ENCODE results near the gene IL2RG. TPM values are rescaled to one million over a fixed set of nuclear protein-coding genes. Genes with fewer than 3 reads are reported as not detected.

The IL2RG gene
- total RNA-seq, 1 donor from 2014 or later = 375 TPM

Other genes starting within 250 kb of the IL2RG start
- gene TEX11, start 202.9 kb downstream of the IL2RG start, total RNA-seq = 0.12 TPM in 1 of 2 replicates, not detected in the other
- gene SLC7A3, start 180.5 kb downstream of the IL2RG start, total RNA-seq = not detected in 2 replicates
- 47.9 and 51.9 TPM in 2 replicates for gene SNX12, start 43.2 kb downstream of the IL2RG start, total RNA-seq
- 10.7 and 11.9 TPM in 2 replicates for gene FOXO4, start 15.7 kb downstream of the IL2RG start, total RNA-seq
- 17.1 and 21.2 TPM in 2 replicates for gene CXorf65, start 4.8 kb downstream of the IL2RG start, total RNA-seq
- 59.9 and 65.4 TPM in 2 replicates for gene MED12, start 7.0 kb upstream of the IL2RG start, total RNA-seq
- gene NLGN3, start 33.3 kb upstream of the IL2RG start, total RNA-seq = 1.1 and 1.6 TPM in 2 replicates
- not detected in 2 replicates for gene GJB1, start 111.6 kb upstream of the IL2RG start, total RNA-seq
- 12.6 and 13.2 TPM in 2 replicates for gene ZMYM3, start 142.6 kb upstream of the IL2RG start, total RNA-seq
- 512 and 546 TPM in 2 replicates for gene NONO, start 172.1 kb upstream of the IL2RG start, total RNA-seq
- 4.9 and 7.0 TPM in 2 replicates for gene ITGB1BP2, start 190.2 kb upstream of the IL2RG start, total RNA-seq

All from activated T-helper 1 cell treated with anti-CD3 and anti-CD28 coated beads, Interleukin-12 subunit alpha, Interleukin-12 subunit beta, Interleukin-2, Interleukin-4 antibody, amounts not matched to agents 30 ng/mL and 10 ng/mL and 1 ng/mL, durations not matched to agents 14 hours and 24 hours and 36 hours (primary cell).